GM19035 (cell line): Measurements from ENCODE around the gene RGS10.
A peak's percentile ranks its signal among the peaks of the same experiment; 100 is the strongest.
"Not testable (repeated sequence)": the region's sequence is repeated elsewhere in the genome, so short reads cannot be mapped to it uniquely, and the experiment has no call there.

ENCODE experiments used
- ATAC-seq: cut with Tn5 transposase; IDR thresholded peaks from one replicate; pipeline ENCODE4 v1.9.1; 2021; ENCODE audit not compliant: unreplicated experiment

RGS10 gene, protein sequence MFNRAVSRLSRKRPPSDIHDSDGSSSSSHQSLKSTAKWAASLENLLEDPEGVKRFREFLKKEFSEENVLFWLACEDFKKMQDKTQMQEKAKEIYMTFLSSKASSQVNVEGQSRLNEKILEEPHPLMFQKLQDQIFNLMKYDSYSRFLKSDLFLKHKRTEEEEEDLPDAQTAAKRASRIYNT

DNA sequence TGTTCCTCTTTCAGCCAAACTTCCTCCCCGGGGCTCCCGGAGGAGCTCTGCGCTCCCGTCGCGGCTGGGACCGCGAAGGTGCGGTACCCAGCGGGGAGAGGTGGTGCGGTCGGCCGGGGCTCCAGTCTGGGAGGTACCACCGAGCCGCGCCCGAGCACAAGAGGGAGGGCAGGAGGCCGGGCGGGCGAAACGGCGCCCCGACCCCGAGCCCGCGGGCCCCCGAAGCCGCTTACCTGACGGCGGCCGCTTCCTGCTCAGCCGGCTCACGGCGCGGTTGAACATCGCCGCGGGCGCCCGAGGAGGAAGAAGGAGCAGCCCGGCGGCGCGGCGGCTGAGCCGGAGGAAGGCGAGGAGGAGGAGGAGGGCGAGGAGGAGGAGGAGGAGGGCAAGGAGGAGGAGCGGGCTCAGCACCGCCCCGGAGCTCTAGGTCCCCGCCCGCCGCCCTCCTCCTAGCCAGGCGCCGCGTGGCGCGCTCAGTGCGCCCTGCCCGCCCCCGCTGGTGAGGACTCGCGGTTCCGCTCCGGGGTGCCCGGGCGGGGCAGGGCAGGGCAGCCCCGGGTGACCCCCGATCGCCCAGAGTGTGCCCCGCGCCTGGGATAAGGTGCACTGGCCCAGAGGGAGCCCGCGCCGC is at the start of gene RGS10:
RGS10 (minus strand) TSS at position 363 of the 631 bp plus-strand sequence; CDS start at position 282, 81 bp downstream.
- peak; percentile 68 for ATAC-seq

DNA sequence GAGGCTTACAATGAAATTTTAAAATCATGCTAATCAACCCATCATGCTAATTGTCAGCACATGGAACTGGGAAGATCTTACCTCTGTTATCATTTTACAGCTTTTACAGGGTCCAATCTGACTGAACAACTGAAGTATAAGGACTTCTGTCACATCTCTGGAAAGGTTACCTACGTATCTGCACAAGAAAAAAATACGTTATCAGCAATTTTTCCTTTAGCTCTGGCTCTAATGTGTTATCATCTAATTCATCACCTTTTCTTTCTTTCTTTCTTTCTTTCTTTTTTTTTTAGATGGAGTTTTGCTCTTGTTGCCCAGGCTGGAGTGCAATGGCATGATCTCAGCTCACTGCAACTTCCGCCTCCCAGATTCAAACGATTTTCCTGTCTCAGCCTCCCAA is 45.6 kb upstream of the RGS10 start:
- no peak for ATAC-seq

DNA sequence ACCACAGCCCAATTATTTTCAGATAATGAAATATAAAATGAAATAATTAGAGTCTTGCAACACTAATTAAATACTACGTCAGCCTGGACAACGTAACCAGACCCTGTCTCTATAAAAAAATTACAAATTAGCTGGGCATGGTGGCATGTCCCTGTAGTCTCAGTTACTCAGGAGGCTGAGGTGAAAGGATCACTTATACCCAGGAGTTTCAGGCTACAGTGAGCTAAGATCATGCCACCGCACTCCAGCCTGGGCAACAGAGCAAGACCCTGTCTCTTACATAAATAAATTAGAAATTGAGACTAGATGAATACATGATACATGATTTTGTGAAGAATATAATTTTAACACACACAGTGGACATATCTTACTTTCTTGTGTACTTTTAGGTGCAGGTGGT is 35.8 kb upstream of the RGS10 start:
- ATAC-seq = no peak

DNA sequence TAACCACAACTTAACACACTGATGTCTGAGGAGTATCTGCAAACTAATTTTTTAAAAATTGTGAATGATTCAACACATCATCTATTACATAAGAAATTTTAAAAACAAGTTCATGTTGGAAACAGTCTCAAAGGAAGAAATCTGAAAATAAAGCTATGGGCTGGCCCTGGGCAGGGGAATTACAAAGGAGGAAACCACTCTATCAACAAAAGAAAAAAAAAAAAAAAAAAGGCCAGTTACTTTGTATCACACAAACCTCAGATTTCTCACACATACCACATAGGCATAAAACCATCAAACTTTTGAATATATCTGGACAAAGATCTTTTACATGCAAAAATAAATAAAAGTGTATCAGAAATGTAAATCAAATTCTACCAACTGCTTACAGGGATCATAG is 33.5 kb upstream of the RGS10 start:
- no peak for ATAC-seq

DNA sequence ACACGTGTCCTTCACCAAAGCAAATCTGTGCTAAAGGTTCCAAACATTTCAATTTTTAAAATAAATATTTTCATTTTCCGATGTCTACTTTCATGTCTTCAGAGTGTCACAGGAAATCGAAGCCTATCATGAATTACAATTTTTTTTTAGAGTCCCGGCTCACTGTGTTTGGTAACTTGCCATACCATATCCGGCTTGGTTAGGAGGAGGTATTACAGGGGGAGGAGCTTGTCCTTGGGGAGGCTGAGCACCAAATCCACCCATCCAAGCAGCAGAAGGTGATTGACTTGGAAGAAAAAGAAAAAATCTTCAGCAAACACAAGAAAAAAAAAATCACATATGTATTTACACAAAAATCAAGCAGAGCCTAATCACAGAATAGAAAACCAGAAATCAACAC is 33.0 kb upstream of the RGS10 start:
- no peak for ATAC-seq

DNA sequence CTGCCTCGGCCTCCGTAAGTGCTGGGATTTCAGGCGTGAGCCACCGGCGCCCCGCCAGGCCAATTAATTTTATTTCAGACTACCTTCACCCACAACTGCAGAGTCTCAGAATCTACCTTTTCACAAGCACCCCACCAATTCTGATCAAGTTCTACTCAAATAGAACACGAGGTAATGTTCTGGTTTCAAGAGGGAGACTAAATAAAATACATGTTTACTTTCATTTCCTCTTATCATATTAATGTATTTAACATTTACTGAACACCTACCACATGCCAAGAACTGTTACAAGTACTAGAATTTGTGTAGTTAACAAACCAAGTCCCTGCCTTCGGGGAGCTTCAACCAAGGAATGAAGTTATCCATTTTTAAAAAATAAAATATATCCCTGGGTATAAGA is 25.5 kb upstream of the RGS10 start:
- no peak for ATAC-seq

DNA sequence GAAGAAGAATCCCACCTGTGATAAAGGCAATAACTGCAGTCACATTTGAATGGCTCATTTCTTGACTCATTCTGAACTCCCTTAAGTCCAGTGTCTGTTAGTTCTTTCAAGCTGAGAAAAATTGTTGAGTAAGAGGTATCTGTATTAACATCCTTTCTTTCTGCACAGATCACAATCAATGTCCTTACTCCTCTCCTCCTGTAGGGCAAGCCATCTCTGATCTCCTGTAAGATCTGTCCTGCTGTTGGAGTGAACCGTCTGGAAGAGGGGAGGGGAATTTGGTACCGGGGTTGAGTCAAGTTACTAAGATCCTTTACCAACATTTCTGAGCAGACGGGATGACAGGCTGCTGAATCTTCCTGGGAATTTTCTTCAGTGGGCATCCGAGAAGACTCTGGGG is 19.6 kb upstream of the RGS10 start:
- ATAC-seq = no peak

DNA sequence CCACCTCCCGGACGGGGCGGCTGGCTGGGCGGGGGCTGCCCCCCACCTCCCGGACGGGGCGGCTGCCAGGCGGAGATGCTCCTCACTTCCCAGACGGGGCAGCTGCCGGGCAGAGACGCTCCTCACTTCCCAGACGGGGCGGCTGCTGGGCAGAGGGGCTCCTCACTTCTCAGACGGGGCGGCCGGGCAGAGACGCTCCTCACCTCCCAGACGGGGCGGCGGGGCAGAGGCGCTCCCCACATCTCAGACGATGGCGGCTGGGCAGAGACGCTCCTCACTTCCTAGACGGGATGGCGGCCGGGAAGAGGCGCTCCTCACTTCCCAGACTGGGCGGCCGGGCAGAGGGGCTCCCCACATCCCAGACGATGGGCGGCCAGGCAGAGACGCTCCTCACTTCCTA is 17.0 kb upstream of the RGS10 start:
- ATAC-seq = not testable (repeated sequence)

DNA sequence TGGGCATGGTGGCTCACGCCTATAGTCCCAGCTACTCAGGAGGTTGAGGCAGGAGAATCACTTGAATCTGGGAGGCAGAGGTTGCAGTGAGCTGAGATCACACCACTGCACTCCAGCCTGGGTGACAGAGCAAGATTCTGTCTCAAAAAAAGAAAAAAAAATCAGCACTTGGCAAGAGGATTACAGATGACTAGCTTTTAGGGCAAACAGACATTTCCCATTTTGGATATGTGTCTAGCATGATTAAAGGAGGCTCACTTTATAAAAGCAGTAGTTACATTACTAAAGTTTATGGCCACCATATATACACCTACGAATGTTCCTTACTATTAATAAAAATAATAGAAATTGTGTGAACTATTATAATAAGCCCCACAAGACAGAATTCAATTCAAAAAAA is 13.6 kb upstream of the RGS10 start:
- ATAC-seq = not testable (repeated sequence)

DNA sequence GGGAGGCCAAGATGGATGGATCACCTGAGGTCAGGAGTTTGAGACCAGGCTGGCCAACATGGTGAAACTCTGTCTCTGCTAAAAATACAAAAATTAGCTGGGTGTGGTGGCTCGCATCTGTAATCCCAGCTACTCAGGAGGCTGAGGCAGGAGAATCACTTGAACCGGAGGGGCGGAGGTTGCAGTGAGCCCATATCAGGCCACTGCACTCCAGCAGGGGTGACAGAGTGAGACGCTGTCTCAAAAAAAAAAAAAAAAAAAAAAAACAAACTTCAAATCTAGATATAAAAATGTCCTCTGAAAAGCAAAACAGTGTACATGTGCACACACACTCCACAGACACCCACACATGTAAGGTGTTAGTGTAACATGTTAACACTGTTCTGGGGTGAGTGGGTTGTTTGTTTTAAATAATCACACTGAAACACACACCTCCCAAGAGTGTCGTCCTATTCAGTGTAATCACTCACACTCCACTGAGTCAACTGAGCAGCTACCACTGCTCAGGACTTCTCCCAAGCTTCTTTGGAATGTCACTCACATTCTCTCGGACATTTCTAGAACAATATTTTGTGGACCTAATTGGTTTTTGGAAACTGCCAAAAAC is 12.8 kb upstream of the RGS10 start:
- no peak for ATAC-seq

DNA sequence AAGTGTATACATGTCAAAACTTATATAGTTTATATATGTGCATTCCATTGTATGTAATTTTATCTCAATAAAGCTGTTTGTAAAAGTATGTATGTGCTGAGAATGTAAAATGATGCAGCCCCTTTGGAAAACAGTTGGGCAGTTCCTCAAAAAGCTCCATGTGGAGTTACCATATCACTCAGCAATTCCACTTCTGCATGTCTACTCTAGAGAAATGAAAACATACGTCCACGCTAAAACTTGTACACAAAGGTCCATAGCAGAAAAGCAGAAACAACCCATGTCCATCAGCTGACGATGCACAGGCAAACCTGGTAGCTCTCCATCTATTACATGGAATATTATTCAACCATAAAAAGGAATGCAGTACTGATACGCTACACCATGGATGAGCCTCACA is 8.3 kb upstream of the RGS10 start:
- no peak for ATAC-seq

DNA sequence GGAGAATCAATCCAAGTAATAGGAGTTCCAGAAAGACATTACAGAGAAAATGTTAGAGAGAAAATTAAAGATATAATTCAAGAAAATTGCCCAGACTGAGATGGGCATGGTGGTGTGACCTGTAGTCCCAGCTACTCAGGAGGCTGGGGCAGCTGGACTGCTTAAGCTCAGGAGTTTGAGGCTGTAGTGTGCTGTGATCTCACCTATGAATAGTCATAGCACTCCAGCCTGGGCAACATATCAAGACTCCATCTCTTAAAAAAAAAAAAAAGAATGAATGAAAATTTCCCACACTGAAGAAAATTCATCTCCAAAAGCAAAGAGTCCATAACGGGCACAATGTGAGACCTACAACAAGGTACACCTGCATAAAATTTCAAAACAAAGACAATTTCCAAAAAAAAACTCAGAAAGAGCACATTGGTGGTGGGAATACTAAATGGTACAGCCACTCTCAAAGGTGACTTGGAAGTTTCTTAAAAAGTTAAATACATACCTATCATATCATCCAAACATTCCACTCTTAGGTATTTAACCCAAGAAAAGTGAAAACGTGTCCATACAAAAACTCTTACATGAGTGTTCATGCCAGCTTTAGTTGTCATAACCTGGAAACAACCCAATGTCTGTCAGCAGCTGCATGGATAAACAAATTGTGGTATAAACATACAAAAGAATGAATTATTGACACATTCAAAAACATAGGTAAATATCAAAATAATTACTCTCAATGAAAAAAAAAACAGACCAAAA is 6.9 kb upstream of the RGS10 start:
- ATAC-seq = no peak

DNA sequence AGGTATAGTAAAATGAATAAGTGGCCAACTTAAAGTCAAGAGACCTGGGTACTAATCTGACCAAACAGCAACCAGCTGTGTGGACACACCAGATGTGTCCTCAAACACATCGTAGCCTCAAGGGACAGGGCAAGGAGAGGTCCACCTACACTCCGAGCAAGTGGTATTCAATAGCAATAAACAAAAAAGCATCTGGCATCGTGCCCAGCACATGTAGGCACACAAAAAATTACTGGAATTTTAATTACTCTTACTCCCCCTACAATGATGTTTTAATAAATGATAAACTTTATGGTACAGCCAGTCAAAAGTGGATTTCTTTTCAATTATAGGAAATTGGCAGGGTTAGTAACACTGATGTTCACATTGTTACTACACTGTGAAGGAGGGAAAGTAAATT is 3.5 kb upstream of the RGS10 start:
- no peak for ATAC-seq

DNA sequence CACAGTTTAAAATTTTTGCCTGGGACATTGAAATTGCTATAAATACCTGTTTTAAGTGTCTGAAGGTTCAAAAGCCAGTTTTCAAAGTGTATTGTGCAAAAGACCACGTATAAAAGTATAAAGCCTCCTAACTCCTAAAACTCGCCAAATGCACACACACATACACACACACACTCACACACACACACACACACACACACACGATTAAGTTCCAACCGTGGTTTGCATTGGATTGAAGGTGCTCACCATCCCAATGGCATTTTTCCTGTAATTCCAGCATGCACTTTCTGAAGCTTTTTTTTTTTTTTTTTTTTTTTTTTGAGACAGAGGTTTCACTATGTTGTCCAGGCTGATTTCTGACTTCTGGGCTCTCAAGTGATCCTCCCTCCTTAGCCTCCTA is 2.8 kb upstream of the RGS10 start:
- ATAC-seq = no peak

DNA sequence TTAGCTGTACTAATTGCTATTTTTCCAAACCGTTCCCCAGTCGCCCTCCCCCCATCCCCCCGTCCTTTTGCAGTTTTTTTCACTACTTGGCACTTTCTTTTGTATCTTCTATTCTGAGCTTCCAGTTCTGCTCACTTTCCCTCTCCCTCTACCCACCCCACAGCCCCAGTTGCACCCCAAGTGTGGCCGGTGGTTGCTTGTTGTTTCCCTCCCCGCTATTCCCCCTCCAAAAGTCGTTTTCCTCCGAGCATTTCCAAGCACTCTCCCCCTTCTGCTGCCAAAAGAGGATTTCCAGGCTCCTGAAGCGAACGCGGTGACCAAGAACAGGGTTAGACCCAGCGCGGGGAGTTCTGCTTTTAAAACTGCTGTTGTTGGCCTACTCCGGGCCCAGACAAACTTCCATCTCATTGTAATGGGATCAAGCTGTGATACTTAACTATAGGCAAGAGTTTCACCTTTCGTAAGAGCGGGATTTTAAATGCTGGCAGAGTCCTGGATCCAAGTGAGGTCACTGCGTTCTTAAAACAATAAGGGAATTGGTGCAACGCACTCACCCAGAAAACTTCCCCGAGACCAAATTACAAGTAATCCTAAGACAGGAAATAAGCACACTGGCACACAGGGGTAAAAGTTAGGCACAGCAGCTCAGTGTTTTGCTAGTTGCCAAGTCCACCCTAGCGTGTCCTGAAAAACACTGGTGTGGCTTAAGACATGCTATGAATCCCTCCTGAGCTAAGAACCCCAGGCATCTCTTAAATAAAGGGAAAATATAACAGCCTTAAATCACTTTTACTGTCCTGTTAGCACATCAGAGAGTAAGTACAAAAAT is 1.5 kb upstream of the RGS10 start:
- ATAC-seq = no peak

DNA sequence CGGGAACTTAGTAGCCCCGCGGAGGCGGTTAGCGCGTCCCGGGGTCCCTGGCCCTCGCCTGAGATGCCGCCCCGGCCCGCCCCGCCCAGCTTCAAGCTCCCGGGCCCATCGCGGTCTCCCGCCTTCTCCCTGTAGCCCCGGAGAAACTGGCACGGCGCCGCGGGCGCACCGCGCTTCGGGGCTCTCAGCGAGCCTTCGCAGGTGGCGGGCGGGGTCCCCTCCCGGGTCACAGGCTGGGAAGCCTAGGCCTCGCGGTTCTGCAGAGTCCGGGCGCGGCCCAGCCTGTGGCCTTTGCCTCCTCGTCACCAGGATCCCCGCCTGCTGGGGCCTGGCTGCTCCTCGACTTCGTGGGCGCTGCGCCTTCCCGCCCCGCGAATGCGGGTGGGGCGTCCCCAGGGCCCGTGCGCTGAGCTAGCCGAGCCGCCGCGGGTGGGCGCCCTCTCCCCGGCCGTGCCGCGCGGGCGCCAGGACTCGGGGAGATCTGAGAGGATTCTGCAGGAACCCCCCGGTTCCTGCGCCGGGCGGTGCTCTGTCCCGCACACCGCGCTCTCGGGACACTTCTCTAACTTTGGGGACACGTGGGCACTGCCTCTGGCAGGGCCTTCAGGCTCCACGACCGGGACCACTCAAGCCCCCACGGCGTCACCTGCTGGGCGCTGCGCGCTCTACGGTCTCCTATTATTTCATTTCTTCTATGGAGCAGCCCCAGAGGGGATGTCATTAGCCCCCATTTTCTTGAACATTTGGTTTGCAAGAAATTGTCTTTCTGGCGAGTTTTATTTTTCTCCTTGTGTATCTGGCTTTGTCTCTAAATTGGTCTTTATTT is 682 bp upstream of the RGS10 start:
- peak; percentile 45 for ATAC-seq

DNA sequence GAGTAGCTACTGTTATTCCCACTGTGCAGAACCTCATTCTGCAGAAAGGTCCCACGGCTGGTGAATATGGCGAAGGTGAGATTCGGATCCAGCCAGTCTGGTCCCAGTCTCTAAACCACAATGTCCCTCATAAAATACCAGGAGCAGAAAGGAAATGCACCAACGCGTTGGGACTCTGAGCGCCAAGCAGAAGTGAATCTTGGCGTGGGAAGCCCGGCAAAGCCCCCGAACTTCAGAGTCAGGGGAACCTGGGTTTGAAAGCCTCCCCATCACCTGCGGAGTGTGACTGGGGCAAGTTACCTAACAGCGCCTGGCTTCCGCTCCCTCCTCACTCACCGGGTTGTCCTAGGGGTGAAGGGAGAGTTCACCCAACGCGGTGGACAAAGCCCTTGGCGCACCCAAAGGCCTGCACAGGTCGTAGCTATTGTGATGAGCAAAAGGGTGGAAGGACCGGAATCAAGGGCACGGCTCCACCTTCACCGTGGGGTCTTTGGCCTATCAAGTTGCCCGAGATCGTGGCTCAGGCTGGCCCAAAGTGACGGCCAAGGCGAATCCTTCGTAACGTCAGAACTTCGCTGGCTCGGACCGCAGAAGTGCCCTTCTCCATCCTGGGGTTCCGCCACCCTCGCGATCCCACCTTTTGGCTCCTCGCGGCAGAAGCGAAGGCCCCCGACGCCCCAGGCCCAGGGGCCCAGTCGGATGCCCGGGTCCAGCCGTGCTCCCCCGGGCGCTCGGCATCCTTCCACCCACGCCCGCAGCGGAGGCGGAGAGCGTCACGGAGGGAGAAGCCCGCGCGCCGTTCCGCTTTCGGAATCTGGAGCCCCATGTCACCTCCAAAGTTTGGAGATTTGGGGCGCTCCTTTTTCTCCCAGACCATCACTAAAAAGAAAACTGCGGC is 811 bp downstream of the RGS10 start:
- peak; percentile 30 for ATAC-seq

DNA sequence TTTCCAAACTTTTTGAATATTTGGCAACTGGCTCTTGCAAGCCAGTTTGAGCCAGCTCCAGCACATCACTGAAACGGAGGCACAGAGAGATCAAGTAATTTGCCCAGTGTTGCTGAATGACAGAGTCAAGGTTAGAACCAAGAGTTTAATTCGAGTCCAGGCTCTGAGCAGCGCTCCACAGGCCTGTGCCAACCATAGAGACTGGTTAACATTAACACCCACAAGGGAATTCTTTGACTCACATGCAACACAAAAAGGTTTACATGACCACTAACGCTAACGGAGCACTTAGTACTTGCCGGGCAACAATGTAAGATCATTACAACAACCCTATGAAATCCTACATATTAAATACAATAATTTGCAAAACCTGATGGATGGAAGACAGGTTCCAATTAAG is 1.5 kb downstream of the RGS10 start:
- ATAC-seq = no peak

DNA sequence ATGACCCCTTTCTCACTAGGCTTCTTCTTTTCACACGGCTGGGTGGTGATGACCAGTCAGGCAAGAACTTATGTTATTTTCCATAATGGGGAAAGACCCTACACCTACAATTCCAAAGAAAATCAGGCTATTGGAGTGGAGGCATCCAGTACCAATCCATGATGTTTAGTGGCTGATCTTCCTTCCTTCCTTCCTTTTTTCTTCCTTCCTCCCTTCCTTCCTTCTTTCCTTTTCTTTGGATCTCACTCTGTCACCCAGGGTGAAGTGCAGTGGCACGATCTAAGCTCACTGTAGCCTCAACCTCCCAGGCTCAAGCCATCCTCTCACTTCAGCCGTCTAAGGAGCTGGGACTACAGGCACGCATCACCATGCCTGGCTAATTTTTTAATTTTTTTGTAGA is 2.5 kb downstream of the RGS10 start:
- ATAC-seq = no peak
